ENCODE data around the gene HEG1. TPM values are rescaled to one million over a fixed set of nuclear protein-coding genes. Genes with fewer than 3 reads are reported as not detected.

Gene HEG1
- total and polyA plus RNA-seq, 2 of the 8 experiments (the other 6 are each of a cell fraction or from before 2014, with no cell fraction given) = 5.3 to 9.7 TPM

GRCh38 chr3:125013095-125013494 is 42.7 kb downstream of the HEG1 start:
- Histone ChIP-seq H3K4me3 (ENCODE audit: extremely low read depth in 1 of 4, insufficient read depth in 2 of 4, low read depth in 3 of 4, low read length in 4 of 4) (no peak overlapping the region), H4K91ac (replicated peaks; ENCODE audit: insufficient read length, low read length) (no peak overlapping the region), H3K36me3 (ENCODE audit: control insufficient read depth in 2 of 4, insufficient read depth in 4 of 4, low read length in 3 of 4) (peaks cover 0 to 30% (median 8%) of the 10 kb centered on the region in 4 experiments; a peak in 5 of 8 replicates)

More at GRCh38 chr3:125013095-125013494, 42.7 kb downstream of the HEG1 start:
- Histone ChIP-seq H3K4me2 (ENCODE audit: insufficient read depth in 1 of 2, low read depth in 2 of 2, low read length in 2 of 2) (no peak overlapping the region), H2AK5ac (ENCODE audit: low read depth, low read length) (no peak overlapping the region), H3K4me1 (replicated peaks in 1 of 4; ENCODE audit: control insufficient read depth in 3 of 4, insufficient read depth in 4 of 4, low read length in 3 of 4) (no peaks in the 10 kb centered on the region), H3K79me2 (ENCODE audit: control insufficient read depth in 1 of 2, insufficient read depth in 2 of 2, low read length in 2 of 2) (no peaks in the 10 kb centered on the region), H3K18ac (ENCODE audit: extremely low read depth, low read length) (no peak overlapping the region), H3K27ac (ENCODE audit: low read depth, low read length) (no peak overlapping the region), H4K8ac (ENCODE audit: extremely low read depth, insufficient read depth, low read length) (no peak overlapping the region), H2AFZ (ENCODE audit: low read length) (no peak overlapping the region), H3K14ac (ENCODE audit: insufficient read length) (no peak overlapping the region), H2BK20ac (ENCODE audit: low read length) (no peak overlapping the region), H2BK12ac (ENCODE audit: low read depth, low read length) (no peak overlapping the region), H3K56ac (replicated peaks; ENCODE audit: insufficient read length, low read depth, low read length) (no peak overlapping the region), H2BK120ac (replicated peaks; ENCODE audit: low read depth, low read length) (no peak overlapping the region), H3K4ac (replicated peaks; ENCODE audit: insufficient read length, low read depth, low read length) (no peak overlapping the region), H2BK15ac (ENCODE audit: low read length) (no peak overlapping the region), H4K5ac (ENCODE audit: insufficient read length, low read depth, low read length) (no peak overlapping the region), H3K9me3 (ENCODE audit: insufficient read depth in 2 of 2, low read depth in 1 of 2, low read length in 1 of 2) (no peaks in the 10 kb centered on the region), H3K23me2 (ENCODE audit: low read depth, low read length) (no peaks in the 10 kb centered on the region), H3K9ac (replicated peaks in 1 of 4; ENCODE audit: extremely low read depth in 1 of 4, low read depth in 3 of 4, low read length in 3 of 4) (no peak overlapping the region), H3K23ac (ENCODE audit: insufficient read length) (no peak overlapping the region), H3K27me3 (replicated peaks in 1 of 4; ENCODE audit: control insufficient read depth in 3 of 4, extremely low read depth in 1 of 4, insufficient read depth in 3 of 4, low read length in 3 of 4) (no peaks in the 10 kb centered on the region), H3K79me1 (ENCODE audit: low read depth, low read length) (no peaks in the 10 kb centered on the region), H2BK5ac (ENCODE audit: low read depth, low read length) (no peak overlapping the region), H4K20me1 (replicated peaks in 1 of 2; ENCODE audit: control insufficient read depth in 1 of 2, insufficient read depth in 2 of 2, low read length in 2 of 2) (peaks cover 0 to 2% of the 10 kb centered on the region in 2 experiments)
- 68% methylated on average over 1 of the region's 1 CpG; no CpG with 5 or more reads in 1 of the 2 experiments for WGBS, 2 experiments (ENCODE audit: extremely low coverage in 1 of 2, insufficient coverage in 1 of 2, insufficient read length in 1 of 2, insufficient replicate concordance in 2 of 2, low coverage in 1 of 2, low lambda C conversion rate in 2 of 2, missing lambda C conversion rate in 1 of 2)
- FAIRE-seq = no peak
- TF ChIP-seq, protein P1, sequence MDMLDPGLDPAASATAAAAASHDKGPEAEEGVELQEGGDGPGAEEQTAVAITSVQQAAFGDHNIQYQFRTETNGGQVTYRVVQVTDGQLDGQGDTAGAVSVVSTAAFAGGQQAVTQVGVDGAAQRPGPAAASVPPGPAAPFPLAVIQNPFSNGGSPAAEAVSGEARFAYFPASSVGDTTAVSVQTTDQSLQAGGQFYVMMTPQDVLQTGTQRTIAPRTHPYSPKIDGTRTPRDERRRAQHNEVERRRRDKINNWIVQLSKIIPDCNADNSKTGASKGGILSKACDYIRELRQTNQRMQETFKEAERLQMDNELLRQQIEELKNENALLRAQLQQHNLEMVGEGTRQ (IDR thresholded peaks at IDR 0.05; ENCODE audit: low read length) = no peak
- TF ChIP-seq HDAC2 (IDR thresholded peaks at IDR 0.05; ENCODE audit: borderline replicate concordance in 1 of 2, low read depth in 2 of 2, low read length in 2 of 2) (no peak), EZH2 (IDR thresholded peaks at IDR 0.05; ENCODE audit: low read depth, low read length, severe bottlenecking) (no peak), GABPA (IDR thresholded peaks at IDR 0.05; ENCODE audit: borderline replicate concordance, insufficient read depth, low read length) (no peak), SP2 (IDR thresholded peaks at IDR 0.05; ENCODE audit: low read length) (no peak), TAF7 (optimal IDR thresholded peaks at IDR 0.05; ENCODE audit: borderline replicate concordance, low read depth, low read length) (no peak), RBBP5 (IDR thresholded peaks at IDR 0.05; ENCODE audit: borderline replicate concordance, low read depth, low read length) (no peak)
- DNase-seq (ENCODE audit: low read depth in 1 of 2, low spot score in 2 of 2) = no peak
- POLR2A ChIA-PET (ENCODE audit: partially characterized antibody) = no interaction called here
- CTCF ChIA-PET (ENCODE audit: partially characterized antibody) = interaction anchor here (0.6 to 1.8 kb wide), 4 partner anchors 17 to 151 kb away, joined by 3 to 6 read pairs (median 4); no protein-coding TSS in a partner anchor

Data from H1 (cell line).